ENCODE data around the gene AMMECR1. TPM values are rescaled to one million over a fixed set of nuclear protein-coding genes. Genes with fewer than 3 reads are reported as not detected.
A peak's percentile ranks its signal among the peaks of the same experiment; 100 is the strongest.

AMMECR1 gene
- total and polyA plus RNA-seq, 7 experiments from 2014 or later = 4.4 to 16.7 (median 13.5) TPM

DNA sequence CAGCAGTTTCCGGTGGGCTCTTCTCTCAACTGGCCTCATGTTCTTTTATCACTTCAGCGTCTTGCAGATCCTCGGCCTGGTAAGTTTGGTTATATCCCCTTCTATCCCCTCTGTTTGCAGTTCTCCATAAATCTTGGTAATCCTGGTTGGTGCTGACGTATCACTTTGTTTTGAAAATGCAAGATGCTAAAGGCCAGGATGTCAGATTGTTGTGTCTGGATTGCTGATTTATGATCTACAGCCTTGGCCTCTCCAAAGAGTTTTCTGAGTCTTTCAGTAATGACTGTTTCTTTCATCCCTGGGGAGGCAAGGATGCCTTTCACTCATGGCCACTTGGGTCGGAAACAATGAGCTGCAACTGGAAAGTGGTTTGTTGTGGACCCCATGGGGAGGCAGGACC lies 146.4 kb downstream of the AMMECR1 start:
- Histone ChIP-seq H3K36me3 (ENCODE audit: control insufficient read depth in 2 of 3, insufficient read depth in 3 of 3, low read length in 3 of 3) (peaks cover 0 to 11% (median 0%) of the 10 kb centered on the region in 3 experiments), H3K4me1 (ENCODE audit: control insufficient read depth in 2 of 2, insufficient read depth in 2 of 2, low read length in 2 of 2) (no peaks in the 10 kb centered on the region), H3K9me3 (ENCODE audit: control insufficient read depth in 2 of 3, low read length in 3 of 3) (no peaks in the 10 kb centered on the region), H3K4me3 (ENCODE audit: low read length) (no peak overlapping the region), H3K27me3 (ENCODE audit: control insufficient read depth in 2 of 2, insufficient read depth in 2 of 2, low read length in 2 of 2) (no peaks in the 10 kb centered on the region), H3K27ac (ENCODE audit: low read depth, low read length) (no peak overlapping the region)
- ChIA-PET CTCF (no interaction called here), POLR2A (no interaction called here)
- H3K9me3 Mint-ChIP-seq = no peaks in the 10 kb centered on the region
- DNase-seq (no peak), ATAC-seq (no peak)
- H3K27me3 Mint-ChIP-seq = no peaks in the 10 kb centered on the region
- H3K27ac Mint-ChIP-seq = no peak overlapping the region
- H3K4me1 Mint-ChIP-seq = peaks cover 0 to 7% (median 0%) of the 10 kb centered on the region in 7 donors
- peaks cover 0 to 8% (median 4%) of the 10 kb centered on the region in 5 donors for H3K36me3 Mint-ChIP-seq
- H3K4me3 Mint-ChIP-seq = no peak overlapping the region
- intact Hi-C loops (cut with micrococcal nuclease) = no loop called here

DNA sequence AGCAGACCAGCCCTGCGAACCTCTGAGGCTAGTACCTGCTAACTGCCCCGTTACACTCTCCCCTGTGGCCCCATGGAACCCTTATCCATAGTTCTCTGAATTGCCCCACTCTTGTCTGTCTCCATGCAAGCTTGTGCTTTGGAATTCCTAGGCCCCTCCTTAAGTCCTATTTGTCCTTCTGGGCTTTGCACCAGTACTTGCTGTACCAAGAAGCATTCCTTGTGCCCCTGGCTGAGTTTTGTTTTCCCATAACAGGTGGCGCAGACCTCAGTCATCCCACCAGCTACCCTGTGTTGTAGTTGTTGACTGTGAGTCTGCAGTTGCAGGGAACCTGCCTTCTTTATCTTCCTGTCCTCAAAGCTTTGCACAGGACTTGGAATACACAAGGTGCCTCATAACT lies 147.9 kb downstream of the AMMECR1 start:
- Histone ChIP-seq H3K4me1 (ENCODE audit: control insufficient read depth in 2 of 2, insufficient read depth in 2 of 2, low read length in 2 of 2) (no peaks in the 10 kb centered on the region), H3K4me3 (ENCODE audit: low read length) (no peak overlapping the region), H3K9me3 (ENCODE audit: control insufficient read depth in 2 of 3, low read length in 3 of 3) (no peaks in the 10 kb centered on the region), H3K27me3 (ENCODE audit: control insufficient read depth in 2 of 2, insufficient read depth in 2 of 2, low read length in 2 of 2) (no peaks in the 10 kb centered on the region), H3K36me3 (ENCODE audit: control insufficient read depth in 2 of 3, insufficient read depth in 3 of 3, low read length in 3 of 3) (peaks cover 0 to 11% (median 0%) of the 10 kb centered on the region in 3 experiments), H3K27ac (ENCODE audit: low read depth, low read length) (no peak overlapping the region)
- ChIA-PET POLR2A (no interaction called here), CTCF (interaction anchor here (0.7 kb wide), 1 partner anchor 9 kb away, joined by 3 read pairs; no protein-coding TSS in a partner anchor)
- H3K27ac Mint-ChIP-seq = no peak overlapping the region
- ATAC-seq (no peak), DNase-seq (no peak)
- intact Hi-C loops (cut with micrococcal nuclease) = no loop called here
- no peaks in the 10 kb centered on the region for H3K9me3 Mint-ChIP-seq
- peaks cover 0 to 7% (median 0%) of the 10 kb centered on the region in 7 donors for H3K4me1 Mint-ChIP-seq
- peaks cover 0 to 6% (median 4%) of the 10 kb centered on the region in 5 donors for H3K36me3 Mint-ChIP-seq
- no peak overlapping the region for H3K4me3 Mint-ChIP-seq
- H3K27me3 Mint-ChIP-seq = no peaks in the 10 kb centered on the region

DNA sequence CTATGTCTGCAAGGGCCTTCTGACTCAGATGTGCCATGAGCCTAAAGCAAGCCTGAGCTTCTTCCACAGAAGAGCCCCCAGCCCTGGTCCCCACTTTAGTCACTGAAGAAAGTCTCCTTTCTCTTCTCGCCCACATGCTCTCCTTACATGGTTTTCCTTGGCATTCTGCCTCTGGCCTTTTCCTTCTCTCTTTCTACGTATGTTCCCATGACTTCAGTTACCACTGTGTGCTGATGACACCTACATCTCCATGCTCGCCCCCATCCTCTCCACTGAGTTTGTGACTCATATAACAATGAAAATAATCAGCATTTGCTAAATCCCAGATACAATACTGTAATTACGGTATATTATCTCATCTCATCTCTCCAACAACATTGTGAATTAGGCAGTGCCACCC lies 149.3 kb downstream of the AMMECR1 start:
- no peaks in the 10 kb centered on the region for H3K27me3 ChIP-seq (ENCODE audit: control insufficient read depth in 2 of 2, insufficient read depth in 2 of 2, low read length in 2 of 2)
- no peaks in the 10 kb centered on the region for H3K27me3 Mint-ChIP-seq
- no peak overlapping the region for H3K4me3 ChIP-seq (ENCODE audit: low read length)
- peaks cover 0 to 7% (median 0%) of the 10 kb centered on the region in 7 donors for H3K4me1 Mint-ChIP-seq
- H3K27ac Mint-ChIP-seq = no peak overlapping the region
- no peak overlapping the region for H3K4me3 Mint-ChIP-seq
- ATAC-seq = no peak
- H3K27ac ChIP-seq (ENCODE audit: low read depth, low read length) = no peak overlapping the region
- ChIA-PET CTCF (no interaction called here), POLR2A (interaction anchor here (1.5 kb wide), 1 partner anchor 150 kb away, joined by 3 read pairs; the partner anchor contains the start of gene AMMECR1)
- peaks cover 0 to 5% (median 4%) of the 10 kb centered on the region in 5 donors for H3K36me3 Mint-ChIP-seq
- no peaks in the 10 kb centered on the region for H3K4me1 ChIP-seq (ENCODE audit: control insufficient read depth in 2 of 2, insufficient read depth in 2 of 2, low read length in 2 of 2)
- no peak for DNase-seq
- no peaks in the 10 kb centered on the region for H3K9me3 Mint-ChIP-seq
- H3K36me3 ChIP-seq (ENCODE audit: control insufficient read depth in 2 of 3, insufficient read depth in 3 of 3, low read length in 3 of 3) = peaks cover 0 to 11% (median 0%) of the 10 kb centered on the region in 3 experiments
- no peaks in the 10 kb centered on the region for H3K9me3 ChIP-seq (ENCODE audit: control insufficient read depth in 2 of 3, low read length in 3 of 3)
- intact Hi-C loops (cut with micrococcal nuclease) = loop anchor here in 1 of 2 donors (1.0 kb wide), 1 partner anchor 150 kb away; the partner anchor contains the start of gene AMMECR1

DNA sequence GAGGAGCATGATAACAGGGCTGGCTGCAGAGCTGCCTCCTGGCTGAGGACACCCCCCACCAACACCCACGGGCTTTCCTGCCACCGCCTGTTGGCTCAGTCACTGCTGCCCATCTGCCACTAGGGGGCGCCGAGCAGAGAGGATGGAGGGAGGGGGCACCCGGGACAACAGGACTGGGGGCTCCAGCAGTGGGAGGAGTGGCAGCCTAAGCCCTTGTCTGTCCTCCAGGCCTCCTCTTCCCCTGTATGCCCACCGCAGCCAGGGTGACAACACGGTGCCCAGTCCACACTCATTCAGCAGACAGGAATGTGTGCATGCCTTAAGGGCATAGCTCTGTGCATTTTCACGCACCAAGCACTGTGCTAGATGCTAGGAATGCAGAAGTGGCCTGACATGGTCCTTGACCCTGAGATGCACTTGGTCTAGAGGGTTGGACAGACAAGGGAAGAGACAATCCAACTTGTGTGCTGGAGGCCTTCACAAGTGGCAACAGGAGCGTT lies 149.9 kb downstream of the AMMECR1 start:
- Mint-ChIP-seq H3K4me1 (peaks cover 0 to 7% (median 0%) of the 10 kb centered on the region in 7 donors), H3K9me3 (no peaks in the 10 kb centered on the region), H3K27ac (no peak overlapping the region), H3K36me3 (peaks cover 0 to 4% (median 3%) of the 10 kb centered on the region in 5 donors), H3K27me3 (no peaks in the 10 kb centered on the region), H3K4me3 (no peak overlapping the region)
- H3K36me3 ChIP-seq (ENCODE audit: control insufficient read depth in 2 of 3, insufficient read depth in 3 of 3, low read length in 3 of 3) = peaks cover 0 to 11% (median 0%) of the 10 kb centered on the region in 3 experiments
- intact Hi-C loops (cut with micrococcal nuclease) = loop anchor here in 1 of 2 donors (1.0 kb wide), 1 partner anchor 150 kb away; the partner anchor contains the start of gene AMMECR1
- no peaks in the 10 kb centered on the region for H3K27me3 ChIP-seq (ENCODE audit: control insufficient read depth in 2 of 2, insufficient read depth in 2 of 2, low read length in 2 of 2)
- ATAC-seq (peak; percentile 63), DNase-seq (peak; percentile 9 to 53 (median 32))
- POLR2A ChIA-PET = interaction anchor here (1.5 kb wide), 1 partner anchor 151 kb away, joined by 3 read pairs; the partner anchor contains the start of gene AMMECR1
- H3K4me1 ChIP-seq (ENCODE audit: control insufficient read depth in 2 of 2, insufficient read depth in 2 of 2, low read length in 2 of 2) = no peaks in the 10 kb centered on the region
- no peaks in the 10 kb centered on the region for H3K9me3 ChIP-seq (ENCODE audit: control insufficient read depth in 2 of 3, low read length in 3 of 3)
- CTCF ChIA-PET = no interaction called here
- H3K27ac ChIP-seq (ENCODE audit: low read depth, low read length) = no peak overlapping the region
- H3K4me3 ChIP-seq (ENCODE audit: low read length) = no peak overlapping the region

DNA sequence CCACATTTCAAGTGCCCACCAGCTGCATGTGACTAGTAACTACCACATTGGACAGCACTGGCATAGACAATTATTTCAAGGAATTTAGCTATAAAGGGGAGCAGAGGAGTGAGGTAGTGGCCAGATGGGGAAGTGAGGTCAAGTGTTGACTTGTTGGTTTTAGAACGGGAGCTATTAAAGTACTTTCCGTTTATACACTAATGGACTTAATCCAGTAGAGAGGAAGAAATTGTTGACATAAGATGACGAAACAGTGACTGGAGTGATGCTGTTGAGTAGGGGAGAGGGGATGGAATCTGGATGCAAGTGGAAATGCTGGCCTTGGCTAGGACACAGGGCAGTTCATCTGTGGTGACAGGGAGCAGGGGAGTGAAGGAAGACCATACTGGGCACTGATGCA lies 154.4 kb downstream of the AMMECR1 start:
- Mint-ChIP-seq H3K36me3 (no peaks in the 10 kb centered on the region), H3K27me3 (no peaks in the 10 kb centered on the region), H3K9me3 (no peaks in the 10 kb centered on the region), H3K4me1 (peaks cover 5 to 12% (median 9%) of the 10 kb centered on the region in 7 donors), H3K4me3 (no peak overlapping the region), H3K27ac (no peak overlapping the region)
- Histone ChIP-seq H3K27me3 (ENCODE audit: control insufficient read depth in 2 of 2, insufficient read depth in 2 of 2, low read length in 2 of 2) (no peaks in the 10 kb centered on the region), H3K36me3 (ENCODE audit: control insufficient read depth in 2 of 3, insufficient read depth in 3 of 3, low read length in 3 of 3) (no peaks in the 10 kb centered on the region), H3K4me3 (ENCODE audit: low read length) (no peak overlapping the region), H3K27ac (ENCODE audit: low read depth, low read length) (no peak overlapping the region), H3K4me1 (ENCODE audit: control insufficient read depth in 2 of 2, insufficient read depth in 2 of 2, low read length in 2 of 2) (no peaks in the 10 kb centered on the region), H3K9me3 (ENCODE audit: control insufficient read depth in 2 of 3, low read length in 3 of 3) (no peaks in the 10 kb centered on the region)
- POLR2A ChIA-PET = no interaction called here
- ATAC-seq (no peak), DNase-seq (no peak)
- intact Hi-C loops (cut with micrococcal nuclease) = loop anchor here in 1 of 2 donors (5.0 kb wide), 1 partner anchor 684 kb away; no protein-coding TSS in a partner anchor
- CTCF ChIA-PET = interaction anchor here (10.0 kb wide), 1 partner anchor 246 kb away, joined by 152 read pairs; no protein-coding TSS in a partner anchor

DNA sequence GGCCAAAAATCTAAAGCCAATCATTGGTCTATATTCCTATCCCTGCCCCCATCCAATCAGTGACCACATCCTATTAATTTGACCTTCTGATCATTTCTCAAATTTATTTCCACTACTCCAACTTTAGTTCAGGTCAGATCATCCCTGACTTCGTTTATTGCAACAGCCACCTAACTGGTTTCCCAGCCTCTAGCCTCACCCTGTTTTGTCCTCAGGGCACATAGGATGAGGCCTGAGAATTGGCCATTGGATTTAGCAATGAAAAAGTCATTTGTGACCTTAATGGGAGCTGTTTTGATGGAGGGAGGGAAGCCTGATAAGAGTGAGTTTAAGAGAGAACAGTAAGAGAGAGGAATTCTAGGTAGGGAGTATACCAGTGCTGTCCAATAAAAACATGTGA lies 155.0 kb downstream of the AMMECR1 start:
- ChIA-PET POLR2A (no interaction called here), CTCF (interaction anchor here (10.0 kb wide), 1 partner anchor 247 kb away, joined by 152 read pairs; no protein-coding TSS in a partner anchor)
- no peaks in the 10 kb centered on the region for H3K9me3 ChIP-seq (ENCODE audit: control insufficient read depth in 2 of 3, low read length in 3 of 3)
- no peak overlapping the region for H3K4me3 ChIP-seq (ENCODE audit: low read length)
- no peaks in the 10 kb centered on the region for H3K36me3 ChIP-seq (ENCODE audit: control insufficient read depth in 2 of 3, insufficient read depth in 3 of 3, low read length in 3 of 3)
- Mint-ChIP-seq H3K27me3 (no peaks in the 10 kb centered on the region), H3K27ac (no peak overlapping the region), H3K4me1 (peaks cover 5 to 12% (median 9%) of the 10 kb centered on the region in 7 donors), H3K36me3 (no peaks in the 10 kb centered on the region), H3K4me3 (no peak overlapping the region), H3K9me3 (no peaks in the 10 kb centered on the region)
- ATAC-seq (no peak), DNase-seq (no peak)
- H3K4me1 ChIP-seq (ENCODE audit: control insufficient read depth in 2 of 2, insufficient read depth in 2 of 2, low read length in 2 of 2) = no peaks in the 10 kb centered on the region
- no peaks in the 10 kb centered on the region for H3K27me3 ChIP-seq (ENCODE audit: control insufficient read depth in 2 of 2, insufficient read depth in 2 of 2, low read length in 2 of 2)
- intact Hi-C loops (cut with micrococcal nuclease) = loop anchor here in 1 of 2 donors (5.0 kb wide), 1 partner anchor 684 kb away; no protein-coding TSS in a partner anchor
- no peak overlapping the region for H3K27ac ChIP-seq (ENCODE audit: low read depth, low read length)
